Measurements from ENCODE around the gene MAT2B. TPM values are rescaled to one million over a fixed set of nuclear protein-coding genes. Genes with fewer than 3 reads are reported as not detected.
"Not testable (repeated sequence)": the region's sequence is repeated elsewhere in the genome, so short reads cannot be mapped to it uniquely, and the experiment has no call there.

Gene MAT2B
- total RNA-seq, 1 donor from 2014 or later = 56.4 TPM

- no peak overlapping the region for H3K4me3 Mint-ChIP-seq
- peaks cover 28% of the 10 kb centered on the region for H3K27me3 Mint-ChIP-seq
- TF ChIP-seq CTCF (conservative IDR thresholded peaks at IDR 0.05) = no peak
- peaks cover 14% of the 10 kb centered on the region for H3K4me1 Mint-ChIP-seq (ENCODE audit: unreplicated experiment)
- H3K9me3 Mint-ChIP-seq = peaks cover 4% of the 10 kb centered on the region
- no peak for DNase-seq (ENCODE audit: extremely low spot score, unreplicated experiment)
- H3K27ac Mint-ChIP-seq = no peak overlapping the region
- H3K36me3 Mint-ChIP-seq = no peaks in the 10 kb centered on the region
Measured at GRCh38 chr5:163532171-163533084, 27.0 kb downstream of the MAT2B start.

DNA sequence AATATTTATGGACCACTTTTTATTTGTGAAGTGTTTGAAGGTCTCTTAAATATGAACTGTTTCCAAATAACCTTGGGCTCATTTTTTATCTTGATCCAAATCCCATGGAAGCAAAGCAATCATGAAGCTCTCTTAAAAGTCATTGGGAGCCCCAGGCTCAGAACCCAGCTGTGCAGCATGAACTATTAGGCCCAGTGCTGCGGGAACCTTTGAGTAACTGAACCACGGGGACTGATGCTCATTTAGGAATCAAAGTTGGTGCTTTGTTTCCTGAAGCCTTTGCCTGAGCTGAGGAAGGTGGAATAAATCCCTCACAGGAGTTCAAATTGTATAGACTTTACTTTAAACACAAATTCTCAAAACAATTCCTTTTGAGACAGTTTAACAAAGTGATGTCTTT, 27.8 kb downstream of the MAT2B start:
- no peaks in the 10 kb centered on the region for H3K9me3 Mint-ChIP-seq
- H3K27ac Mint-ChIP-seq = no peak overlapping the region
- H3K36me3 Mint-ChIP-seq = no peaks in the 10 kb centered on the region
- H3K4me3 Mint-ChIP-seq = no peak overlapping the region
- no peak for DNase-seq (ENCODE audit: extremely low spot score, unreplicated experiment)
- H3K4me1 Mint-ChIP-seq (ENCODE audit: unreplicated experiment) = peaks cover 14% of the 10 kb centered on the region
- peaks cover 32% of the 10 kb centered on the region for H3K27me3 Mint-ChIP-seq
- no peak for TF ChIP-seq CTCF (conservative IDR thresholded peaks at IDR 0.05)

DNA sequence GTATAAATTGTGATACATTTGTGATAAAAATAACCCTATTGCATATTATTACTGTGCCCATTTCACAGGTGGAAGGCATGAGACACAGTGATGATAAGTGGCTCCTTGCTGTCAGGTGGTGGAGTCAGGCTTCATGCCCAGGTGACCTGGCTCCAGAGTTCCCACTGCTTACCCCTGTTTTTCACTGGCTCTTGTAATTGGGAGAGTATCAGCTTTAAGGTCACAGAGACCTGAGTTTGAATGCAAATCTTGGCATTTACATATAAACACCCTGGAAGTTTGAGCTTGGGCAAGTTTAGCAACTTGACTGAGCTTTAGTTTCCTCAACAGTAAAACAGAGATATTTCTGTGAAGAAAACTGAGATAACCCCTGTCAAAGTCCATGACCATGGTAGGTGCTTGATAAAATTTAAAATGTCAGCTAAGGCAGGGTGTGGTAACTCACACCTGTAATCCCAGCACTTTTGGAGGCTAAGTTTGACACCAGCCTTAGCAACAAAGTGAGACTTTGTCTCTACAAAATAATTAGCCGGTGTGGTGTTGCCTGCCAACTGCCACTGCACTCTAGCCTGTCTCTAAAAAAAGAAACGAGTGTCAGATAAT, 29.2 kb downstream of the MAT2B start:
- Mint-ChIP-seq H3K27me3 (peaks cover 32% of the 10 kb centered on the region), H3K4me3 (no peak overlapping the region), H3K9me3 (no peaks in the 10 kb centered on the region), H3K27ac (no peak overlapping the region), H3K36me3 (no peaks in the 10 kb centered on the region), H3K4me1 (ENCODE audit: unreplicated experiment) (peaks cover 14% of the 10 kb centered on the region)
- no peak for TF ChIP-seq CTCF (conservative IDR thresholded peaks at IDR 0.05)
- DNase-seq (ENCODE audit: extremely low spot score, unreplicated experiment) = no peak

GRCh38 chr5:163535290-163535689, 29.9 kb downstream of the MAT2B start:
- Mint-ChIP-seq H3K9me3 (no peaks in the 10 kb centered on the region), H3K27me3 (peaks cover 32% of the 10 kb centered on the region), H3K4me1 (ENCODE audit: unreplicated experiment) (peaks cover 14% of the 10 kb centered on the region), H3K36me3 (no peaks in the 10 kb centered on the region), H3K27ac (no peak overlapping the region), H3K4me3 (no peak overlapping the region)
- no peak for TF ChIP-seq CTCF (conservative IDR thresholded peaks at IDR 0.05)
- DNase-seq (ENCODE audit: extremely low spot score, unreplicated experiment) = no peak

DNA sequence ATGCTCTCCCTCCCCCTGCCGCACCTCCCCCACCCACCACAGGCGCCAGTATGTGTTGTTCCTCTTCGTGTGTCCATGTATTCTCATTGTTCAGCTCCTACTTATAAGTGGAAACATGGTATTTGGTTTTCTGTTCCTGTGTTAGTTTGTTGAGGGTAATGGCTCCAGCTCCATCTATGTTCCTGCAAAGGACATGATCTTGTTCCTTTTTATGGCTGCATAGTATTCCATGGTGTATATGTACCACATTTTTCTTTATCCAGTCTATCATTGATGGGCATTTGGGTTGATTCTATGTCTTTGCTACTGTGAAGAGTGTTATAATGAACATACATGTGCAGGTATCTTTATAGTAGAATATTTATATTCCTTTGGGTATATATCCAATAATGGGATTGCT, 31.0 kb downstream of the MAT2B start:
- H3K27me3 Mint-ChIP-seq = peaks cover 29% of the 10 kb centered on the region
- H3K4me1 Mint-ChIP-seq (ENCODE audit: unreplicated experiment) = peaks cover 14% of the 10 kb centered on the region
- not testable (repeated sequence) for H3K27ac Mint-ChIP-seq; H3K9me3 Mint-ChIP-seq; H3K36me3 Mint-ChIP-seq; DNase-seq (ENCODE audit: extremely low spot score, unreplicated experiment); H3K4me3 Mint-ChIP-seq

DNA sequence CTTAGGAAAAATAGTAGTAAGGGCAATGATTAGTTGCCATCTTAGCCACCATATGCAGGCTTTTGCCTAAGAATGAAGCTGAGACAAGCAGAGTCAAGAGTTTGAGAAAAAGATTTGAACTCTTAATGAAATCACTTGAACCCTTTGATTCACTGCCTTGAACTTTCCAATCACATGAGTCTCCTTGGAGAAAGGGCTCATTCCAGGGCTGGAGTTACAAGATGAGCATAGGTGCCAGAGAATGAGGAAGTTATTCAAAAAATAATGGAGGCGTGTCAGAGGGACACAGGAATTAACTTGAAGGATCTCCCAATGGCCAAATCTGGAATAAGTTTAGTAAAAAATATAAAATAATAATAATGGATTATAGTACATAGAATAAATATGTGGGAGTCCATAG, 35.3 kb downstream of the MAT2B start:
- Mint-ChIP-seq H3K36me3 (no peaks in the 10 kb centered on the region), H3K4me1 (ENCODE audit: unreplicated experiment) (no peaks in the 10 kb centered on the region), H3K9me3 (no peaks in the 10 kb centered on the region), H3K27ac (no peak overlapping the region), H3K4me3 (no peak overlapping the region), H3K27me3 (peaks cover 7% of the 10 kb centered on the region)
- no peak for TF ChIP-seq CTCF (conservative IDR thresholded peaks at IDR 0.05)
- DNase-seq (ENCODE audit: extremely low spot score, unreplicated experiment) = no peak
